ENCODE results near the gene CAST.
"Not testable (repeated sequence)": the region's sequence is repeated elsewhere in the genome, so short reads cannot be mapped to it uniquely, and the experiment has no call there.

The CAST gene

GRCh38 chr5:96716007-96716406 is 53.8 kb downstream of the CAST start:
- DNase-seq = no peak

GRCh38 chr5:96716716-96717115 is 54.5 kb downstream of the CAST start:
- no peak for DNase-seq

- DNase-seq = no peak
Measured at GRCh38 chr5:96717874-96718273, 55.7 kb downstream of the CAST start.

- no peak for DNase-seq
Measured at GRCh38 chr5:96718635-96719077, 56.5 kb downstream of the CAST start.

GRCh38 chr5:96720408-96720807 is 58.2 kb downstream of the CAST start:
- DNase-seq = no peak

- DNase-seq = no peak
Measured at GRCh38 chr5:96721351-96721977, 59.3 kb downstream of the CAST start.

- DNase-seq = no peak
Measured at GRCh38 chr5:96725257-96725656, 63.1 kb downstream of the CAST start.

GRCh38 chr5:96726802-96727201 is 64.6 kb downstream of the CAST start:
- DNase-seq = no peak

GRCh38 chr5:96729156-96729555 is 67.0 kb downstream of the CAST start:
- no peak for DNase-seq

- no peak for DNase-seq
Measured at GRCh38 chr5:96730586-96730985, 68.4 kb downstream of the CAST start.

- DNase-seq = no peak
Measured at GRCh38 chr5:96733771-96734500, 71.8 kb downstream of the CAST start.

GRCh38 chr5:96734871-96735325 is 72.7 kb downstream of the CAST start:
- DNase-seq = no peak

GRCh38 chr5:96736937-96737336 is 74.8 kb downstream of the CAST start:
- DNase-seq = no peak

- no peak for DNase-seq
Measured at GRCh38 chr5:96741106-96741505, 78.9 kb downstream of the CAST start.

GRCh38 chr5:96741891-96742309 is 79.7 kb downstream of the CAST start:
- DNase-seq = no peak

- DNase-seq = no peak
Measured at GRCh38 chr5:96742538-96742937, 80.4 kb downstream of the CAST start.

- DNase-seq = no peak
Measured at GRCh38 chr5:96743065-96743768, 81.0 kb downstream of the CAST start.

- no peak for DNase-seq
Measured at GRCh38 chr5:96743805-96744204, 81.6 kb downstream of the CAST start.

GRCh38 chr5:96744218-96744617 is 82.0 kb downstream of the CAST start:
- not testable (repeated sequence) for DNase-seq

GRCh38 chr5:96745025-96745424 is 82.8 kb downstream of the CAST start:
- DNase-seq = no peak

GRCh38 chr5:96745844-96746531 is 83.8 kb downstream of the CAST start:
- no peak for DNase-seq

- DNase-seq = no peak
Measured at GRCh38 chr5:96747720-96748119, 85.5 kb downstream of the CAST start.
